ENCODE measurements around the gene ATF2.

ATF2 gene

GRCh38 chr2:175167792-175168563 is at the start of gene ATF2:
ATF2 (minus strand) TSS chr2:175168203; CDS start chr2:175136443, 31,760 bp downstream.
- peak; percentile 70 to 92 (median 85) for DNase-seq (ENCODE audit: low read depth in 2 of 3, low spot score in 2 of 3)

- no peak for DNase-seq (ENCODE audit: low read depth in 2 of 3, low spot score in 2 of 3)
Measured at GRCh38 chr2:175207741-175208438, 39.9 kb upstream of the ATF2 start.

- no peak for DNase-seq (ENCODE audit: low read depth in 2 of 3, low spot score in 2 of 3)
Measured at GRCh38 chr2:175206866-175207265, 38.9 kb upstream of the ATF2 start.

GRCh38 chr2:175205523-175205922 is 37.5 kb upstream of the ATF2 start:
- no peak for DNase-seq (ENCODE audit: low read depth in 2 of 3, low spot score in 2 of 3)

GRCh38 chr2:175203621-175204496 is 35.9 kb upstream of the ATF2 start:
- DNase-seq (ENCODE audit: low read depth in 2 of 3, low spot score in 2 of 3): peak; percentile 18 to 30 (median 18)

GRCh38 chr2:175195012-175195411 is 27.0 kb upstream of the ATF2 start:
- DNase-seq (ENCODE audit: low read depth in 2 of 3, low spot score in 2 of 3): no peak

- DNase-seq (ENCODE audit: low read depth in 2 of 3, low spot score in 2 of 3): no peak
Measured at GRCh38 chr2:175188761-175189160, 20.8 kb upstream of the ATF2 start.

GRCh38 chr2:175187378-175187777 is 19.4 kb upstream of the ATF2 start:
- no peak for DNase-seq (ENCODE audit: low read depth in 2 of 3, low spot score in 2 of 3)

- no peak for DNase-seq (ENCODE audit: low read depth in 2 of 3, low spot score in 2 of 3)
Measured at GRCh38 chr2:175183674-175184073, 15.7 kb upstream of the ATF2 start.

GRCh38 chr2:175181877-175182308 is 13.9 kb upstream of the ATF2 start:
- no peak for DNase-seq (ENCODE audit: low read depth in 2 of 3, low spot score in 2 of 3)

- peak; percentile 79 to 88 (median 85) for DNase-seq (ENCODE audit: low read depth in 2 of 3, low spot score in 2 of 3)
Measured at GRCh38 chr2:175181104-175181876, 13.3 kb upstream of the ATF2 start, which contains the start of gene ATP5MC3. ATP5MC3 (minus strand) TSS chr2:175181710; CDS start chr2:175181393, 317 bp downstream.

GRCh38 chr2:175180701-175181103 is 12.7 kb upstream of the ATF2 start:
- peak in 2 of 3 experiments; percentile 24 to 30 for DNase-seq (ENCODE audit: low read depth in 2 of 3, low spot score in 2 of 3)

- DNase-seq (ENCODE audit: low read depth in 2 of 3, low spot score in 2 of 3): no peak
Measured at GRCh38 chr2:175176624-175177023, 8.6 kb upstream of the ATF2 start.

- DNase-seq (ENCODE audit: low read depth in 2 of 3, low spot score in 2 of 3): no peak
Measured at GRCh38 chr2:175175896-175176295, 7.9 kb upstream of the ATF2 start.

GRCh38 chr2:175175320-175175719 is 7.3 kb upstream of the ATF2 start:
- DNase-seq (ENCODE audit: low read depth in 2 of 3, low spot score in 2 of 3): no peak

- DNase-seq (ENCODE audit: low read depth in 2 of 3, low spot score in 2 of 3): no peak
Measured at GRCh38 chr2:175170659-175171304, 2.8 kb upstream of the ATF2 start.

- DNase-seq (ENCODE audit: low read depth in 2 of 3, low spot score in 2 of 3): no peak
Measured at GRCh38 chr2:175169191-175169590, 1.2 kb upstream of the ATF2 start.

GRCh38 chr2:175168564-175168945 is 552 bp upstream of the ATF2 start:
- no peak for DNase-seq (ENCODE audit: low read depth in 2 of 3, low spot score in 2 of 3)

GRCh38 chr2:175167076-175167791 is 769 bp downstream of the ATF2 start:
- peak in 1 of 3 experiments; percentile 11 for DNase-seq (ENCODE audit: low read depth in 2 of 3, low spot score in 2 of 3)

Measured in activated CD8-positive, alpha-beta memory T cell treated with anti-CD3 and anti-CD28 coated beads for 48 hours (primary cell).